Stimulated activated CD8-positive, alpha-beta memory T cell treated with anti-CD3 and anti-CD28 coated beads, Interleukin-4, amount 100 ng/mL, for 4 hours (primary cell): Measurements from ENCODE around the gene SRP14.
"Not testable (repeated sequence)": the region's sequence is repeated elsewhere in the genome, so short reads cannot be mapped to it uniquely, and the experiment has no call there.

Experiments used
- DNase-seq, 2 donors: peaks; one replicate each; pipeline ENCODE4 v3.0.0-alpha.2; 2020; ENCODE audit warnings: low read depth in 2 of 2, low spot score in 1 of 2

Gene SRP14

DNA sequence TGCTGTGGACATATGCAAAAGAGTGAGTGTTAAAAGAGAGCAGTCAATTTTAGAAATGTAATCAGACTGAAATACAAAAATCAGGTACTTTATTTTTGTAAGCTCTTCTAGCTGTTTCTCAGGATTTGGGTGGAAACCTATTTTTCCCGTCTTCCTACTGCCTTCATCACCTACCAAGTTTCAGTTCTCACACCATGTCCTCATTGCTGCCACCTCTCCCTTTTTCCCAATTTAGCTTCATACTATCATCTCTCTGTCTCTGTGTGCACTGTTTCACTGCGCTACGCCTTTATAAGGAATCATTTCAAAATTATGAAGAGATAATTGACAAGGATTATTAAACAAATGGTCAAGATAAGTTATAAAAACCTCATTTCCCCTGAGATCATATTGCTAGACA, 7.7 kb downstream of the SRP14 start:
- DNase-seq: no peak

DNA sequence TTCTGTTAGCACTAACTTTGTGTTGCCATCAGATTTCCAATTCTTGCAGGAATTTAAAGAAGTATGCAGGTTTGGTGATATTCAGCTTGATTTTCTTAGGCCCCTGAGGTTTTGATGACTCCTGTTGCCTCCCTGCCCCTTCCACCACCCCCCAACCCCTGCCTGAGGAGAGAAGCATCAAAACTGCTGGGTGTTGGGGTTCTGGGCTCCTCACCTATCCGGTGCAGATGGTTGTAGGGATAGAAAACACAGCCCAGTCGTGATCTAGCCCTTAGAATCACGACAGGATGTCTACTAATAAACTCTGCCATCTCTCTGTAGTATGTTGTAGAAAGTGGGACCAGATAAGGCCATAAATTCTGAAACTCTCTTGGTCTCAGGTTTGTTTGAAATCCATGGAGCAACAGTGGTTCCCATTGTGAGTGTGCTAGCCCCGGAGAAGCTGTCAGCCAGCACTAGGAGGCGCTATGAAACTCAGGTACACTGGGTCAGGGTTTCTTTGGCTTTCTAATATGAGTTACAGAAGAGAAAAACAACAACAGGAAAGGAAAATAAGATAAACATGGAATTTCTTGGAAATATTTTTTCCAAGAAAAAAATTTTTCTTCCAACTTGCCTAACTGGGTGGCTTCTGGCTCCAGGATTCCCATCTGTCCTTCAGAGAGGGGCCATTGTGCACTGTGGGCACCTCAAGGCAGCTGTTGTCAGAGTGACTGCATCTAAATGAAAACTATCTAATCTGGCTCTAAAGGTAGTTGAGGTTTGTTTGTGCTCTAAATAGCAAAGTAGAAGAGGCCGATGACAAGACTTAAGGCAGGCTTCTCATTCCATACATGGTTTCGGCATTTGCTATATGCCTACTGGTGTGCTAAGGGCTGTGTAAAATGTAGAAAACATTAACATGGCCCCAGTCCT, 8.7 kb downstream of the SRP14 start:
- no peak for DNase-seq

DNA sequence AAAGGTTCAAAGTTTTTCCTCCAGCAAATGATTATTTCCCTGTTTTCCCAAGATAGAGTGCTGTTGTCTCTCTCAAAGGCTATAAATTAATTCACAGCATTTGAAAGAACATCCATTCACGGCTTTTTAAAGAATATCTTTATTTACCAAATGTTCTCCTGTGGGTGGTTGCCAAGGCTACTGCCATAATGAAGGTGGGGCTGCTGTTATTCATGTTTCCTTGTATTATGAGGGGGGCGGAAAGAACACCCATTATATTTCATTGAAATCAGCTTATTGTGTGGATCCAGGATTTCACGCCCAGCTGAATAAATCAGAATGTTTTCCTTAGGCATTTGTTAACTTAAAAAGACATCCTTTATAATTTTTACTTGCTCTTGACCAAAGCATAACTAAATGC, 10.1 kb downstream of the SRP14 start:
- DNase-seq: no peak

DNA sequence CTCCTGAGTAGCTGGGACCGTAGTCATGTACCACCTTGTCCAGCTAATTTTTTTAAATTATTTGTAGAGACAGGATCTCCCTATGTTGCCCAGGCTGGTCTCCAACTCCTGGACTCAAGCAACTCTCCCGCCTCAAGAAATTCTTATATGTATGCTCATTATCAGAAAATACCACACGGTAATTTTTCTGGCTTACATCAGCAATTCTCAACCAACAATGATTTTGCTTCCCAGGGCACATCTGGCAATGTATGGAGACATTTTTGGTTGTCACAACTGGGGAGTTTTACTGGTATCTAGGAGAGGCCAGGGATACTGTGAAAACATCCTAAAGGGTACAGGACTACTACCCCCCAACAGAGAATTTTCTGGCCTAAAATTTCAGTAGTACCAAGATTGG, 10.8 kb downstream of the SRP14 start:
- DNase-seq: no peak

DNA sequence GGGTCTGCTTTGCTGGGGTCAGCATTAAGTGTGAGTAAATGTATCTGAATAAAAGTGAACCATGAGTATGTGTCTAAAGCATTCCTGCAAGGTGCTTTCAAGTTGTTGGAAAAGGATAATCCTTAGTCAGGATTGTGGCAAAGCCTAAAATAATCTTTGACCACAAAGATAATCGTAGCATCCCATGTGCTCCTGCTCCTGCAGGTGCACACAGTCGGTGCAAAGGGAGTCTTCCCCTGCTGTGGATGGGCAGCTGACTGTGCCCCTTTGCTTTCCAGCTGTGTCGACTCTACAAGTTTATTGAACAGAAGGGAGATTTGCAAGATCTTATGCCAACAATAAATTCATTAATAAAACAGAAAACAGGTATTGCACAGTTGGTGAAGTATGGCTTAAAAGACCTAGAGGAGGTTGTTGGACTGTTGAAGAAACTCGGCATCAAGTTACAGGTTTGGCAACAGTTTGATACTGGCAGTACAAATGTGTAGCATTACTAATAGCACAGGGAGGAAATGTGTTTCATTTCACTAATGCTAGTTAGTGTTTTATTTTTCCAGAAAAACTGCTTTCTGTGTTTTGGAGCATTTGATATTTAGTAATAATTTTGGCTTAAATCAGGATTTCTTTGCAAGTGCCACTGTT, 22.6 kb downstream of the SRP14 start:
- no peak for DNase-seq

DNA sequence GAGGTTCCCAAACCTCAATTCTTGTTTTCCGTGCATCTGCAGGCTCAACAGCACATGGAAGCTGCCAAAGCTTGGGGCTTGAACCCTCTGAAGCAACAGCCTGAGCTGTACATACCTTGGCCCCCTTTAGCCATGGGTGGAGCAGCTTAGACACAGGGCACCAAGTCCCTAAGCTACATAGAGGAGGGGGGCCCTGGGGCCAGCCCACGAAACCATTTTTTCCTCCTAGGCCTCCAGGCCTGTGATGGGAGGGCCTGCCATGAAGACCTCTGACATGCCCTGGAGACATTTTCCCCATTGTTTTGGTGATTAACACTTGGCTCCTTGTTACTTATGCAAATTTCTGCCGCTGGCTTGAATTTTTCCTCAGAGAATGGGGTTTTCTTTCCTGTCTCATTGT, 24.6 kb downstream of the SRP14 start:
- DNase-seq: no peak

DNA sequence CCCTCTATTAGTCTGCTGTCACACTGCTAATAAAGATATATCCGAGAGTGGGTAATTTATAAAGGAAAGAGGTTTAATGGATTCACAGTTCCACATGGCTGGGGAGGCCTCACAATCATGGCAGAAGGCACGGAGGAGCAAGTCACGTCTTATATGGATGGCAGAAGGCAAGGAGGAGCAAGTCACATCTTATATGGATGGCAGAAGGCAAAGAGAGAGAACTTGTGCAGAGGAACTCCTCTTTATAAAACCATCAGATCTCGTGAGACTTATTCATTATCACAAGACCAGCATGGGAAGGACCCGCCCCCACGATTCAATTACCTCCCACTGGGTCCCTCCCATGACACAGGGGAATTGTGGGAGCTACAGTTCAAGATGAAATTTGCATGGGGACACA, 25.6 kb downstream of the SRP14 start:
- not testable (repeated sequence) for DNase-seq

DNA sequence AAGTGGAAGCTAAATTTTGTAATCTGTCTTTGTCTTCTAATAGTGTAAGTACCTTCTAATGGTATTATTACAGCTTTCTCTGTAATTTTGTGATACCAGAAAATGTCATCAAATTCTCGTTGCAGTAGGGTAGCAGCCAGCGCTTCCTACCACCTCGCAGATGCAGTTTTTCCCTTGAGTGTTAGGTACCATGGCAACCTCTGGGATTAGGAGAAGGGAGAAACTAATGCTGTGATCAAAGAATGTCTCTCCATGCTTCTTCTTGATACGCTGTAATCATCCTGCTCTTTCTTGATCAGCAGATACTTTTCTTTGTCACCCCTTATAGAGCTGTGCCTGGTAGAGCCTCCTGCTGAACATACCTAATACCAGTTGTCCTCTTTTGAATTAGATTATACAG, 27.7 kb downstream of the SRP14 start:
- DNase-seq: no peak

DNA sequence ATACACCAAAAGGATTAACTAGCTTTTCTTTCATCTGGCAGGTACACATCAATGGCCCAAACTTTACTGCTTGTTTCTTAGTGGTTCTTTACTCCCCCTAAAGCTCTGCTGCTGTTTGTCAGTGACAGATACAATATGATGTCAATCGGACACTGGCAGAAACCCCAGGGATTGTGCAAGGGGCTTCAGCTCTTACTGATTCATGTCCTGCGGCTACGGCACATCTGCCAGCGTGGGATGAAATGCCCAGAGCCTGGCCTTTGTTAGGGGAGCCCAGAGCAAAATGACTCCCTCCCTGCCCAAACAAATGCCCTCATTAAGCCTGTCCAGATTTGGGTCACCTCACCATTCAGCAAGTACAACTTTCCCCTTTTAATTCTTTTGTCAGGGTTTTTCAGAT, 28.3 kb downstream of the SRP14 start:
- DNase-seq: no peak

DNA sequence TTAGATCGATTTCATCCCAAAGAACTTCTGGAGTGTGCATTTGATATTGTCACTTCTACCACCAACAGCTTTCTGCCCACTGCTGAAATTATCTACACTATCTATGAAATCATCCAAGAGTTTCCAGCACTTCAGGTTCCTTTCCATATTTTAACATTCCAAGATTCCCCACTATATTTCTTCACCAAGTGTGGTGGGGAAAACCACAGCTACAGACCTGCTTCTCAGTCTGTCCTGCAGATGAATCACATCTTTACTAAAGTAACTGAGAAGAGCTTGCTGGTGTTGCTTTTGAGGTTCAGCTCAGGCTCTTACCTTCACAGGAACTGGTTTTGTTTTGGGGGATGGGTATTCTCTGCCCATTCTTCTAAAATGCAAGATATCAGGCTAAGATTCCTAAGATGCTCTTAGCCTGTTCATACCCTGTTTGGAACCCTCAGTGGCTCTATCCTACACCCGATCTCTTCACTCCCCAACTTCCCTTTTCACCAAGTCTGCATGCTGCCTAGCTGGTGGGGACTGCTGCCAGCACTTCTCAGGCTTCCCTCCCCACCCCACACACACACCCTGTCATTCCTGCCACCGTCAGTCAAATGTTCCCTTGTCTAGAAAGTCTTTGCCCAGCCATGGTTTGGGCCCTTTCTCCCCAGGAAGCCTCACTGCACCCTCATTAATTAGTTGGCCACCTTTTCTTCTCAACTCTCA, 30.8 kb downstream of the SRP14 start:
- DNase-seq: no peak

DNA sequence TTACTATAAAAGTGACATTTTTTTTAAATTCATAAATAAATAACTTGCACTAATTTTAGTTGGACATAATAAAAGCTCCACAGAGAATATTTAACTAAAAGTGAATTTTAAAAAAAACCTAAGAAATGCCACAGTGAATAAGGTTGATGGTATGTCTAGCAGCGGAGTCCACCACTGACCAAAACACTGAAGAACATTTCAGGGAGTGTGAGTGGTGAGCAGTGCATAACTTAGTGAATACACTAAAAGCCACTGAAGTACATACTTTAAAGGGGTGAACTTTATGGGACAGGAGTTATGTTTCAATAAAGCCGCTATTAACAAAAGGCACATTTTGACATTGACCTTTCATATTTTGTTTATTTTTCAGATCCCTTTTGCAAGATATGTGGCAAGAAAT, 32.3 kb downstream of the SRP14 start:
- DNase-seq: no peak

DNA sequence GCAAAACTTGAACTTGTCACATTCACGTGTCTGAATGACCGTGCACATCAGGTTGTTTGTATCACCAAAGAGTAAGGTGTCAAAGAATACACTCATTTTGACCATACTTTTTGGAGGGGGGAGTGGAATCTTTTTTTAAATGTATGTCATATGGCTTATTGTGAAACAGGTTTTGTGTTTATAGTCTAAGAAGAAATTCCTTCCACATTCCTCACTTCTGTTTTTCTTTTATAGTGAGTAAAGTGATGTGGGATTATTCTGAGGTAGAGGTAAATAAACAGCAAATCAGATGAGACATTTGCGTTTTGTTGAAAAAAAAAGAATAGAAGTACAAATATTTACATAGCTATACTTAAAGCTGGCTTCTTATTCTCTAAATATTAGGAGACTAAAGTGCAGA, 33.0 kb downstream of the SRP14 start:
- DNase-seq: no peak

DNA sequence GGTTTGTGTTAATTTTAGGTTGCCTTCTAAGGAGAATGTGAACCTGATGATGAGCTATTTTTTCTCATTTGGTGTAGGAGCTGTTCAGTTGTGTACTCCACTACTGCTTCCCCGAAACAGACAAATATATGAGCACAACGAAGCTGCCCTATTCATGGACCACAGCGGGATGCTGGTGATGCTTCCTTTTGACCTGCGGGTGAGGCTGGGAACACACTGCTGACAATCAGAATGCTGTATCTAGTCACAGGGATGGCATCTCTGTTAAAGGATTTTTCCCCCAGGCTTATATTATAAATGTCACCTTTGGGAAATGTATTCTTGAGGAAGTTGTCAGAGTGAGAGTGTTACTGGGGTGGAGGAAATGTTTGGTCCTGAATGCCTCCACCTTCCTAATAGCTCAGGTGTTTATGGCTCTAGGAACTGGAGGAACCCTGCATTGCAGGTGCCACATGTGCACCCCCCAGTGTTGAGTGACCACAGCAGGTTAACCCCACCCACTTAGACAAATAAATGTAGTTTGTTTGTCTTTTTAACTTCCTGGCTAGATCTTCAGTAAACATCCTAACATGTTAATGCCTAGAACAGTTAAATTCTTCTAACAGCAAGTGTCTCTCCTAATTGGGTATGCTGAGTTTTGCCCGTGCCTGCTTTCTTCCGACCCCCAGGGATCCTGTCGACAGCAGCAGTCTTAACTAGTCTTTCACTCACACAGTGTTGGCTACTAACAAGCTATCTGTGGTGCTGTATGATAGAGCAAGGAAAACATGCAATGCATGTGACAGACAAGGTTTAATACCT, 35.7 kb downstream of the SRP14 start:
- DNase-seq: no peak

DNA sequence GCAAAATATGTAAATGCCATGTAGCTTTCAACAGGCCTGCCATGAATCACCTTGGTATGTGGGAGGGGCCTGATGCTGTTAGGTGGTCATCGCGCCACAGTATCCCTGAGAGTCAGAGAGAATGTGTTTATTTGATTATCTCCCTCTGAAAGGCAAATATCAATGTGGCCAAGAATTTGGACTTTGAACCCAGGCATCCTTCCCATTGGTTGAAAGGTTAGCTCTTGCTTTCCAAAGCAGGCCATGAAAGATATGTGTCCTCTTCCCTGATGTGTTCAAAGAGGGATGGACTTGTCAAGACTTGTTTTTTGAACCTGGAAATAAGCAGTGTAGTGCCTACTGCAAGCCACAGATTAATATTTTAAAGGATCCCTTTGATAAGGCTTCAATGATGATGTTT, 36.7 kb downstream of the SRP14 start:
- DNase-seq: no peak

DNA sequence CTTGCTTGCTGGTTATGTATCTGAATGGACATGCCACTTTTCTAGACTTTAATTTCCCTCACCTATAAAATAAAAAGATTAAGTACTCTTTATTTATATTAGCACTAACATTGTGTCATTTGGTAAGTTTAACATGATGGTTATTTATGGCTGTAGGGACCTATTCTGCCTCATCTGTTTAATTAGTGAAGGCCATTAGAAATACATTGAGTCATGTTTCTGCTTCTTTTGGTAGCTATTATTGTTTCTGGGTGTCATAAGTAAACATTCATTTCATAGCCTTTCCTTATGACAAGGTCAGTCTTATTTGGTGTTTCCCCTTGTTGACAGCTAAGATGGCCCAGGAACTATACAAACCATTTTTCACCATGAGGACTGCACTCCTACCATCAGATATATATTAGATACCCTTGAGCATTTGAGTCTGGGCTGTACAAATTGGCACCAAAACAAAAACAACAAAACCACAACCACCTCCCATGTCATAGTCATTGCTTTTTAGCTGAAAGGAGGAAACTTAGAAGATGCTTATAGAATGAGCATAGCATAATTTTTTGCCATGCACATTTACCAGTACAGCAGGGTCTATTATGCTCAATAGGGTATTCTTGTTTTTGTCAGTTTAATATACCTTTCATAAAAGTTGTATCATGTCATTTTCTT, 39.3 kb downstream of the SRP14 start:
- no peak for DNase-seq

DNA sequence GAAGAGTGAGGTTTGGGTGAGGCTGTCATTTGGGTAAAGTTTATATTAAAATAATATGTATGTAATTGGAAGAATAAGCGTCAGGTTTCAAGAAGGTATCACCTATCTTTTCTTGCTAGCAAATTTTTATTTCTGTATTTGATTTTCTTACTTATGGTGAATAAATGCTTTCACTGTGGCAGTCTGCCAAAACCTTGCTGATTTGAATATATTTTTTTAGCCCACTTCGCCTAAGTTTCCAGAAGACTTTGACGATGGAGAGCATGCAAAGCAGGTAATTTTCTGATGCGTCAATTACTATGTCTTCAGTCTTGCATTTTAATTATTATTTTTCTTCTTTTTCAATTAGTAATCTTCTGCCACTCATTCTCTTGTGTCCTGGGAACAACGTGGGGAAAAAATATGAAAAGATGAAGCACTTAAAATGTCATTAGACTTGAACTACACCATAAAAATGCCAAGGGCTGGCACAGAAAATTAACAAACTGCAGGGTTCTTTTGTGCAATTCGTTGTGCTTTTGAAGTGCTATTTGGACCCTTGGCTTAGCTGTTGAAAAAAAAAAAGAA, 40.4 kb downstream of the SRP14 start:
- DNase-seq: no peak

DNA sequence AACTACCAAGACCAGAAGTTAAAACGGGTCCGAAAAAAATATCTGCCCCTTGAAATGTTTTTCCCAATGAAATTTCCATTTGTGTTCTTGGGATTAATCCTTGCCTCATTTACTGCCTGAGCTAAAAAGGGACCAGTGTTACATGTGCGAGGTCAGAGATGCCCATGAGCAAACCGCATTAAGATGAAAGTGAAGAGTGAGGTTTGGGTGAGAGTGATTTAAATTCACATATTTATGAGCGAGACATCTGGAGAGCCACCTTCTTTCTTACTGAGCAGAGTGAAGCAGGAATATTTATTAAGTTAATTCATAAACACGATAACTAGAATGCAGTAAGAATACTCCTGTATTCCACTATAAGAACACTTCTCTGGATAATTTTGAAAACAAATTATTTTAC, 41.3 kb downstream of the SRP14 start:
- DNase-seq: no peak

DNA sequence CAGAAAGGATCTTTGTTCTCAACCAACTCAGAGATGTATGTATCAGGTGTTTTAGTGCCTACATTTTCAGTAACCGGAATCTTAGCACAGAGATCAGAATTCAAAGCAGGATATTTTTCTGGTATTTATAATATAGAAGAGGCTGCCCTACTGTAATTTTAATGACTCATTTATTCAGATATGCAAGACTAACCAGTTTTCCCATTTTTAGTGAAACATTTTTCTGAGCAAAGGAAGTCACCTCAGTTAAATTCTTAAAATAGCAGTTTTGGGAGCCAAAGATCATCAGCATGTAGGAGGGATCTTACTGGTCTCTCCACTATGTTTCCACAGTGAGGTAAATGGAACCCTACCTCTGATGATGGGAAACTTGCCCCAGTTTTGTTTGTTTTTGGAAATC, 42.0 kb downstream of the SRP14 start:
- DNase-seq: no peak

DNA sequence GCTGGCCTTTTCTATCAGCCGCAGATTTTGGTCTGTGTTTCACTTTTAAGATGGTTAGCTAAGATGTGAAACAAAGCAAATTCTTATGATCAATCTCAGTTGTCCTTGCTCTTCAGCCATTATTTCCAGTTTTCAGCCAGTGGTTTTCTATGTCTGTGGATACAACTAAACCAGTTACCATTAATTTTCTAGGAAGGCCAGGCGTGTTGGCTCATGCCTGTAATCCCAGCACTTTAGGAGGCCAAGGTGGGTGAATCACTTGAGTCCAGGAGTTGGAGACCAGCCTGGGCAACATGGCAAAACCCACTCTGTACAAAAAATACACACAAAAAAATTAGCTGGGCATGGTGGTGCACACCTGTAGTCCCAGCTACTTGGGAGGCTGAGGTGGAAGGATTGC, 42.8 kb downstream of the SRP14 start:
- DNase-seq: not testable (repeated sequence)

DNA sequence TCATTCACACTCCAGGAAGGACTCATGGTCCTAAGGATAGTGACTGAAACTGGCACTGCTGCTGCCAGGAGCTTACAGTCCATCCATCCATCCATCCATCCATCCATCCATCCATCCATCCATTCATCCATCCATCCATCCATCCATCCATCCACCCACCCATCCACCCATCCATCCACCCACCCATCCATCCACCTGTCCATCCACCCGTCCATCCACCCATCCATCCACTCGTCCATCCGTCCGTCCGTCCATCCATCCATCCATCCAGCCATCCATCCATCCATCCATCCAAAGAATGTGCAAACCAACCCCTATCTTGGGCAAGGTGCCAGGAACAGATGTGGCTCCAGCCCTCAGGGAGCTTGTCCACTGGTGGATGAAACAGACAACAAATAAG, 46.0 kb downstream of the SRP14 start:
- DNase-seq: not testable (repeated sequence)
